GM12878 (cell line): ENCODE results near the gene ERO1A. TPM values are rescaled to one million over a fixed set of nuclear protein-coding genes. Genes with fewer than 3 reads are reported as not detected.

ENCODE experiments used
- BACH1 ChIP-seq: fragments of 450-650 bp; IDR thresholded peaks from 2 replicates; pipeline ENCODE4 v1.6.1; 2017; ENCODE audit warnings: mild to moderate bottlenecking, borderline replicate concordance
- CHD4 ChIP-seq: fragments of 200-600 bp; sonication (generic); IDR thresholded peaks from 2 replicates; pipeline ENCODE4 v1.6.1; 2016; ENCODE audit warnings: mild to moderate bottlenecking
- ELK1 ChIP-seq: IDR thresholded peaks from 2 replicates; pipeline ENCODE4 v1.6.1; 2012; ENCODE audit warnings: low read depth, low read length, improper control_type of control experiment
- ETV6 ChIP-seq, 2 experiments: fragments of 450-650 bp in 1 of 2; IDR thresholded peaks in 1 of 2; conservative IDR thresholded peaks in 1 of 2; 2 replicates each; pipeline ENCODE4 v1.6.1; 2014; ENCODE audit warnings: antibody characterized with exemption in 1 of 2, borderline replicate concordance in 1 of 2, low read depth in 1 of 2, mild to moderate bottlenecking in 1 of 2, moderate library complexity in 1 of 2
- FOS ChIP-seq: IDR thresholded peaks from 3 replicates; pipeline ENCODE4 v1.6.1; 2011; ENCODE audit warnings: borderline replicate concordance; ENCODE audit not compliant: insufficient read length; ENCODE audit errors: extremely low read depth
- GABPA ChIP-seq: IDR thresholded peaks from 2 replicates; pipeline ENCODE4 v1.6.1; 2014; ENCODE audit warnings: antibody characterized with exemption, low read depth, mild to moderate bottlenecking, inconsistent platforms
- IRF4 ChIP-seq: IDR thresholded peaks from 2 replicates; pipeline ENCODE4 v1.6.1; 2011; ENCODE audit warnings: low read depth, low read length
- JUND ChIP-seq: IDR thresholded peaks from 2 replicates; pipeline ENCODE4 v1.6.1; 2012; ENCODE audit warnings: low read depth, mild to moderate bottlenecking, low read length, improper control_type of control experiment, moderate library complexity
- LARP7 ChIP-seq: fragments of 450-650 bp; IDR thresholded peaks from 2 replicates; pipeline ENCODE4 v1.6.1; 2017; ENCODE audit warnings: mild to moderate bottlenecking
- MXI1 ChIP-seq: fragments of 150-350 bp; IDR thresholded peaks from 2 replicates; pipeline ENCODE4 v1.6.1; 2011; ENCODE audit warnings: low read depth, mild to moderate bottlenecking, inconsistent platforms, low read length, improper control_type of control experiment
- NKRF ChIP-seq: fragments of 450-650 bp; conservative IDR thresholded peaks from 2 replicates; pipeline ENCODE4 v1.6.1; 2017; ENCODE audit warnings: mild to moderate bottlenecking, moderate library complexity
- PBX3 ChIP-seq: IDR thresholded peaks from 2 replicates; pipeline ENCODE4 v1.6.1; 2011; ENCODE audit warnings: mild to moderate bottlenecking, low read depth, low read length, moderate library complexity; ENCODE audit not compliant: insufficient replicate concordance
- POLR2AphosphoS2 ChIP-seq: IDR thresholded peaks from 2 replicates; pipeline ENCODE4 v1.6.1; 2011; ENCODE audit warnings: low read depth, mild to moderate bottlenecking, low read length, improper control_type of control experiment, moderate library complexity
- POLR2AphosphoS5 ChIP-seq: IDR thresholded peaks from 2 replicates; pipeline ENCODE4 v1.6.1; 2011; ENCODE audit warnings: mild to moderate bottlenecking, low read length, inconsistent platforms
- RELA ChIP-seq: fragments of 450-650 bp; IDR thresholded peaks from 2 replicates; pipeline ENCODE4 v1.8.0; 2014; ENCODE audit warnings: borderline replicate concordance; ENCODE audit not compliant: partially characterized antibody
- SP1 ChIP-seq: IDR thresholded peaks from one replicate; pipeline ENCODE4 v1.6.1; 2011; ENCODE audit warnings: low read depth, low read length
- TAF1 ChIP-seq: IDR thresholded peaks from 2 replicates; pipeline ENCODE4 v1.6.1; 2011; ENCODE audit warnings: mild to moderate bottlenecking, low read depth, low read length, borderline replicate concordance
- ZNF24 ChIP-seq: fragments of 450-650 bp; IDR thresholded peaks from 2 replicates; pipeline ENCODE4 v1.6.1; 2017; ENCODE audit warnings: antibody characterized with exemption, mild to moderate bottlenecking
- ZSCAN29 ChIP-seq: fragments of 450-650 bp; IDR thresholded peaks from 2 replicates; pipeline ENCODE4 v1.6.1; 2017; ENCODE audit warnings: mild to moderate bottlenecking, moderate library complexity
- polyA plus RNA-seq, 11 experiments: library from polyadenylated mRNA; depleted of rRNA in 4 of 11; unstranded in 6 of 11; stranded (reverse) in 5 of 11; fragments of >200 nt; fragmentation: Nextera tagmentation in 4 of 11; fragmentation: Illumina TruSeq in 1 of 11; extraction: Ambion mirVana in 4 of 11; extraction: Trizol in 1 of 11; gene quantifications; 1 replicate in 1 of 11; 2 replicates in 10 of 11; pipeline versions ENCODE4 v1.2.1 to v1.2.3, GENCODE V29; 2011 to 2016; ENCODE audit warnings: inconsistent platforms in 2 of 11, missing spikeins in 2 of 11, low read depth in 1 of 11
- total RNA-seq, 4 experiments: library from RNA; depleted of rRNA in 3 of 4; stranded (reverse); fragments of >200 nt in 3 of 4; fragmentation: Illumina TruSeq in 1 of 4; extraction: Trizol in 1 of 4; gene quantifications; 2 replicates each; pipeline versions ENCODE4 v1.2.1 to v1.2.3, GENCODE V29; 2013 to 2021
- TF ChIP-seq, protein P1 (sequence below): IDR thresholded peaks from 2 replicates; pipeline ENCODE4 v1.6.1; 2012; ENCODE audit warnings: low read depth, low read length, improper control_type of control experiment

ERO1A gene
- total and polyA plus RNA-seq, 10 of the 15 experiments (the other 5 are each of a cell fraction or from before 2014, with no cell fraction given) = 17.5 to 93.1 (median 48.5) TPM

DNA sequence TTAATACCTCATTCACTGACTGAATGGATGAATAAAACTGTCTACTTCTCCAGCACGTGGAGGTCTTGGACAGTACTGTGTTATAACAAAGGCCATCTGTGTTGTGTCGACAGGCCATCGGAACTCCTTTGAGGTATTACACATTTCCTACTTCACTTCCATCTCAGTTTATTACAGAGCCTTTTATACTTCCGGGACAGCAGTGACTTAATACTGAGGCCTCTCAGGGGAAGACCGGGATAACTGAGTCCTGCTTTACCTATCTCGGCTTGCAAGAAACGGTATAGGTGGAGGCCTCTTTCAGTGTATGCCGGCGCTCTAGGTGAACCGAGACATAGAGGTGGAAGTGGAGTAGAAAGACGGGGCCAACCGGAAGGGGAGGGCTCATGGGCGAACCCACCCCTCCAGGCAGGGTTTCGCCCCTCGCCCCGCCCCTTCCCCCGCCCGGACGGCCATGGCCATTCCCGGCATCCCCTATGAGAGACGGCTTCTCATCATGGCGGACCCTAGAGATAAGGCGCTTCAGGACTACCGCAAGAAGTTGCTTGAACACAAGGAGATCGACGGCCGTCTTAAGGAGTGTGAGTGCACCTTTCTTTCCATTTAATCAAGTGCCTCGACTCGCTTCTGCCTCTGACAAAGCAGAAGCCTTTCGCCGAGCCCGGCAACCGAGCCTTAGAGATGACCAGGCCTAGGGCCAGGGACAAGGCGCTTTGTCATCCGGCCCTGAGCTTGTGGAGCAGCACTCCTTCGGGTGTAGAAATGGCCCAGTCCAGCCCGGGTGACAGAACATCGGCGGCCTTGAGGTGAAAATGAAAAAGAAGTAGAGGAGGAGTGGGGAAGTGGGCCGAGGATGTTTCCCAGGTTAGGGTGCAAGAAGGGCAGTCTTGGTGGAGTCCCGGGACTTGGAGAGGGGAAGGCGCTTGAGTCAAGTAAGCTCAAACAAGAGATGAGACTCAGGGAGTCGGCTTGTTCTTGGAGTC lies 11.7 kb upstream of the ERO1A start, which contains the start of gene PSMC6 (continued):
- TF ChIP-seq JUND (no peak), FOS (no peak), IRF4 (no peak), ZNF24 (no peak), TAF1 (peak; percentile 93), GABPA (peak; percentile 78), ZSCAN29 (no peak), POLR2AphosphoS5 (peak; percentile 89), CHD4 (no peak), PBX3 (no peak), BACH1 (no peak), ETV6 (conservative IDR thresholded peaks at IDR 0.05 in 1 of 2, IDR thresholded peaks at IDR 0.05 in 1 of 2; ENCODE audit: borderline replicate concordance in 1 of 2, low read depth in 1 of 2) (peak in 1 of 2 experiments; percentile 42; a peak in 1 of 4 replicates), SP1 (peak; percentile 41), POLR2AphosphoS2 (peak; percentile 90), LARP7 (peak; percentile 72; the same call in 1 of the 2 replicates), NKRF (peak; percentile 64), RELA (no peak), ELK1 (peak; percentile 17; the same call in 1 of the 2 replicates), MXI1 (0 out of 2 replicates have a peak, but pooled peaks have one; percentile 58)
- TF ChIP-seq, protein P1, sequence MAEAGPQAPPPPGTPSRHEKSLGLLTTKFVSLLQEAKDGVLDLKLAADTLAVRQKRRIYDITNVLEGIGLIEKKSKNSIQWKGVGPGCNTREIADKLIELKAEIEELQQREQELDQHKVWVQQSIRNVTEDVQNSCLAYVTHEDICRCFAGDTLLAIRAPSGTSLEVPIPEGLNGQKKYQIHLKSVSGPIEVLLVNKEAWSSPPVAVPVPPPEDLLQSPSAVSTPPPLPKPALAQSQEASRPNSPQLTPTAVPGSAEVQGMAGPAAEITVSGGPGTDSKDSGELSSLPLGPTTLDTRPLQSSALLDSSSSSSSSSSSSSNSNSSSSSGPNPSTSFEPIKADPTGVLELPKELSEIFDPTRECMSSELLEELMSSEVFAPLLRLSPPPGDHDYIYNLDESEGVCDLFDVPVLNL = no peak
